Rectal smooth muscle tissue (tissue), 1 donor: Measurements from ENCODE around the gene RBKS.
"Not testable (repeated sequence)": the region's sequence is repeated elsewhere in the genome, so short reads cannot be mapped to it uniquely, and the experiment has no call there.

Experiments used
- H3K27ac ChIP-seq: one replicate; pipeline ENCODE4 v1.7.0; 2013; ENCODE audit warnings: low read depth, low read length, inconsistent platforms
- H3K27me3 ChIP-seq: one replicate; pipeline ENCODE4 v1.7.0; 2013; ENCODE audit warnings: low read length; ENCODE audit not compliant: control insufficient read depth, insufficient read depth
- H3K36me3 ChIP-seq: one replicate; pipeline ENCODE4 v1.7.0; 2013; ENCODE audit warnings: low read length; ENCODE audit not compliant: control insufficient read depth, insufficient read depth
- H3K4me1 ChIP-seq: one replicate; pipeline ENCODE4 v1.7.0; 2013; ENCODE audit warnings: low read length; ENCODE audit not compliant: control insufficient read depth, insufficient read depth
- H3K4me3 ChIP-seq: one replicate; pipeline ENCODE4 v1.7.0; 2013; ENCODE audit warnings: low read length
- H3K9ac ChIP-seq: one replicate; pipeline ENCODE4 v1.7.0; 2013; ENCODE audit warnings: low read length

Gene RBKS

DNA sequence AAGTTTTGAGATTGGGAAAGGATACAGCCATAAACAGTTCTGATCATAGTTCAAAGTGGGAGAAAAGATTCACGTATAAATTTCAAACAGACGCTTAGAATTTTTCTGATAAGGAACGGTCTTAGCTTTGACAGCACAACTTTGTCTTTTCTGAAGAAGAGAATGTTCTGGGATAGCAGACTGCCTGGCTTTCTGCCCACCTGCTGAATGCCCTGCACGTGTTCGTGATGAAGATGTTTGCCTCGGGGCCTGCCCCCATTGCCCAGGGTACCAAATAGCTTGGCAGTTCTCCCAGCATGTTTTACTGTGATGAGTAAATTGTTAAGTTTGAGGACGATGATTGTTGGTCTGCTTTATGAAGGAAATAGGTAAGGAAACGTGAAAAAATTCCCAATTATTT lies 114.1 kb downstream of the RBKS start:
- Histone ChIP-seq H3K36me3 (no peaks in the 10 kb centered on the region), H3K9ac (no peak overlapping the region), H3K27ac (peak overlapping the region; percentile 64), H3K4me3 (no peak overlapping the region), H3K27me3 (no peaks in the 10 kb centered on the region), H3K4me1 (peaks cover 43% of the 10 kb centered on the region)

DNA sequence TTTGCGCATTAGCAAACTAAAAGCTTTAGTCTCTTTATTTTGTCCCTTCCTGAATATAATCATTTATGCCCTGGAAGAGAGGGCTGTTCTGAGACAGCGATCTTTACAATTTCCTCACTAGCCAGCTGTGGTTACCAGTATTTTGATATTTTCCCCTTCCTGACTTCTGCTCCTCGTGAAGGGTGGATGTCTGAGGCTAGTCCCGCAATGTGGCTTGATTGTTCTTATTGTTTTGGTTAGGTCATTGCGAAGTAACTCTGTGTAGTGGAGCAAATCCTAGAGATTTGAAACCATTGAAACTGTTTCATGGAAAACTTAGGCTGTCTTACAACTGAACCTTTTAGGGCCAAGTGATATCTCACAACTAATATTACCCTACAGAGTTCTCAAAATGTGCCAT lies 116.2 kb downstream of the RBKS start:
- Histone ChIP-seq H3K4me3 (no peak overlapping the region), H3K9ac (no peak overlapping the region), H3K4me1 (peaks cover 32% of the 10 kb centered on the region), H3K36me3 (no peaks in the 10 kb centered on the region), H3K27me3 (no peaks in the 10 kb centered on the region), H3K27ac (peak overlapping the region; percentile 22)

DNA sequence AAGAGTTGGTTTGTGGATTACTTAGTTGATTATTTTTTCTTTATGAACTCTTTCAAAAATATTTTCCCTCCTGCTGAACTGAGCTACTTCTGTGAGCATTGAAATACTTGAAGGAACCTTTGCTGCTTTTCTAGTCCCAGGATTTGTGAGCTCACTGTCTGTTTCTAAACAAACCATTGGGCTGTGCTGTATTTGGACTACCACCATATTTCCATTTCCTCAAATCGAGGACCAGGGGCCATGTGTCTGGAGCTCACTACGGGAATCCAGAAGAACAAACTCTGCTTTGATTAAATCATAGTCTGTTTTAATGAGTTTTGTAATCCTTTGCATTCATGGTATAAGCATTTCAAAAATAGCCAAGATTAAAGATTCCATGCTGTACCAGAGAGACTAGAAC lies 117.4 kb downstream of the RBKS start:
- Histone ChIP-seq H3K36me3 (no peaks in the 10 kb centered on the region), H3K27me3 (no peaks in the 10 kb centered on the region), H3K4me3 (peak overlapping the region; percentile 37), H3K4me1 (peaks cover 28% of the 10 kb centered on the region), H3K9ac (no peak overlapping the region), H3K27ac (peak overlapping the region; percentile 94)

DNA sequence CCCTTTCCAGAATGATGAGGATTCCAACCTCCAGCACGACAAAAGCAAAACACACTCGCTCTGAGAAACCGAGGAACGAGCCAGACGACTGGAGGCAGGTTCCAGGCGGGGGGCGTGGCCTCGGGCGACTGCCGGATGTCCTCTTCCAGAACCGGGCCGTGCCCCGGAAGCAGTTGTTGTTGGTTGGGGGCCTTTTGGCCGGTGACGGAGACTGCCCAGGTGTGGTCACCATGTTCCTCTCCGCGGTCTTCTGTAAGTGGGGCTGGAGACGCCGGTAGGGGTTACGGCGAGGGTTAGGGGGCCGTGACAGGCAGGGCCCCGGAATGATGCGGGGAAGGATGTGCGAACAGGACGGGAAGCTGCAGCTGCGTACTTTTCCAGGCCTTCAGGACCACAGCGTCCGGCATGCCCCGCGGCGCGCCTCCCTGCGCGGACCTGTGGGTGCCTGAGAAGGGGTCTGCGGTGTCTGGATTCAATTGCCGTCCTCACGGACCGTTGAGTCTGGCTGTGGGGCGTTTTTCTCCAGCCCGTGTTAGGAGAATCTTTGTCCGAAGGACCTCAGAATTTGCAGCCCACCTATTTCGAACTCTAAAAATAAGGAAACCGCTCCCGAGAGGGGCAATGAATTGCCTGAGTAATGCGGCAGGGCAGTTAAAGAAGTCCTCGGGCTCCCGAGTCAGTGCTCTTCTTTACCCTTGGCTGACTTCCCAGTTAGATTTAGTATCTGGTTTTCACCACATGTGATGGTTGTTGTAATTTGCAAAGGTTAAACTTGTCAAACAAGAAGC lies 118.4 kb downstream of the RBKS start, which contains the start of gene MRPL33:
MRPL33 (plus strand) TSS at position 172 of the 788 bp plus-strand sequence; CDS start at position 231, 59 bp downstream.
- Histone ChIP-seq H3K36me3 (no peaks in the 10 kb centered on the region), H3K27me3 (no peaks in the 10 kb centered on the region), H3K4me1 (peaks cover 27% of the 10 kb centered on the region), H3K27ac (peak within 1 kb of the TSS; percentile 94), H3K4me3 (peak within 1 kb of the TSS; percentile 94), H3K9ac (peak within 1 kb of the TSS; percentile 76)

DNA sequence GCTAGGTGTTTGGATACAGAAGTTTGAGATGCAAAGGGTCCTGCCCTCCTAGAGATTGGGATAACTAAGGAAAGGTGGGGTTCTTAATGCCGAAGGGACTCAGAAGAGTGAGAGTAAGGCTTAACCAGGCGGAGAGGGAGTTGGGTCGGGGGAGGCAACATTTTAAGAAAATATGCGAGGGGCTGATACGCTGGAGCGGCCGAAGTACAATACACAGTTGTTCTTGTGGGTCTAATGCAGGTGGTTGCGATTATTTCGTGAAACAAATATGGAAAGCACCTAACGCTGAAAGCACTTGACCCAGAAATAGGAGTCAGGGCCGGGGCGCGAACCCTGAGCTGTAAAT lies 119.0 kb downstream of the RBKS start:
- H3K27ac ChIP-seq = peak overlapping the region; percentile 94
- peak overlapping the region; percentile 94 for H3K4me3 ChIP-seq
- peaks cover 22% of the 10 kb centered on the region for H3K4me1 ChIP-seq
- H3K9ac ChIP-seq = peak overlapping the region; percentile 16
- H3K36me3 ChIP-seq = no peaks in the 10 kb centered on the region
- H3K27me3 ChIP-seq = no peaks in the 10 kb centered on the region

DNA sequence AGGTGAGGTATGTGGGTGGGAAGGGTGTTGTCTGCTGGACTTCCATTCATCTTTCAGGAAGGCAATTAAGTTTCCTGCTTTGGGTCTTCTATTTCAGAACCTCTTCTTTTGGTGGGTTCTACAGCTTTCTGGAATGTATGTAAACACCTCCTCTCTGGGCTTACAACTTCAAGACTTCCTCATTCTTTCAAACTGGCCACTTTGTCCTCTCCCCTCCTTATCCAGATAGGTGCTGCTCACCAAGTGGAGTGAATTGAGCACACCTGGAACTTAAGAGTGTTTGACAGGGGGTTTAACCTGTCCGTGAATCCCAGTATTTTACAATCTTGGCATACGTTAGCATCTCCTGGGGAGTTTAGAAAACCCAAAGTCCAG lies 123.9 kb downstream of the RBKS start:
- H3K27ac ChIP-seq = no peak overlapping the region
- peak overlapping the region; percentile 56 for H3K4me3 ChIP-seq
- peaks cover 2% of the 10 kb centered on the region for H3K4me1 ChIP-seq
- no peaks in the 10 kb centered on the region for H3K27me3 ChIP-seq
- H3K36me3 ChIP-seq = no peaks in the 10 kb centered on the region
- no peak overlapping the region for H3K9ac ChIP-seq

DNA sequence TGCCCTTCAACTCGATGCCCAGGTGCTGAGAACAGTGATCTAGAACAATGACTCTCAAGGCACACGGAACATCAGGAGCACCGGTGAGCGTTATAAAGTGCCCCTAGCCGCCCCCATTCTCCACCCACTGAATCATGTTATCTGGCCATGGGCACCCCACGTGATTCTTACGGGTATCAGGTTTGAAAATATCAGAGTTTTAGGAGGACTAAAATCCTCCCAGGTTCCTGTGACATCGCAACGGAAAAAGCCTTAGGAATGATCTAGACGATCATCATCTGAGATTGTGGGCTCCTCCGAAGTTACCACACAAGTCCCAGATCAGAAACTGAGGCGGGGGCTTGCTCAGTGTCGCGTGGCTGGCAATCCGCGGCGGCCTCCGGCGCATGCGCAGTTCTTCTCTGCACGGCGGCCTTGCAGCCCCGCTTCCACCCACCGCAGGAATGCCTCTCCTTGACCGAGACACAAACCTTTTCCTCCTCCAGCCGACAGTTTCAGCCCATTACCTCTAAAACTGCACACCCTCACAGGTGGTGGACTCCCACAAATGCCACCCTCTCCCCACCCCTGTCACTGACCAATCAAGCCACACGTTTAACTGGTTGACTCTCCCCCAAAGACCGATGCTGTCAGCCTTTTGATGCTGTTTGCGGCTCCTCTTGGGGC lies 124.4 kb downstream of the RBKS start:
- Histone ChIP-seq H3K9ac (no peak overlapping the region), H3K27ac (no peak overlapping the region), H3K36me3 (no peaks in the 10 kb centered on the region), H3K4me1 (no peaks in the 10 kb centered on the region), H3K4me3 (peak overlapping the region; percentile 56), H3K27me3 (no peaks in the 10 kb centered on the region)

DNA sequence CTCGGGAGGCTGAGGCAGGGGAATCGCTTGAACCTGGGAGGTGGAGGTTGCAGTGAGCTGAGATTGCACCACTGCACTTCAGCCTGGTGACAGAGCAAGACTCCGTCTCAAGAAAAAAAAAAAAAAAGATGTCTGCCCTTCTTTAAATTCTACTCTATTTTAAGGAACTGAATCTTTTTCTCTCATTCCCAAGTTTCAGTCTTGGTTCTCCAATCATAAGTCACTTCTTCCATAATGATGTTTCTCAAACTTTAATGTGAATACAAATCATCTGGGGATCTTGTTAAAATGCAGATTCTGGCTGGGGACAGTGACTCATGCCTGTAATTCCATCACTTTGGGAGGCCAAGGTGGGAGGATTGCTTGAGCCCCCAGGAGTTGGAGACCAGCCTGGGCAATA lies 125.7 kb downstream of the RBKS start:
- not testable (repeated sequence) for H3K27me3 ChIP-seq, H3K4me3 ChIP-seq, H3K9ac ChIP-seq, H3K4me1 ChIP-seq, H3K36me3 ChIP-seq, H3K27ac ChIP-seq

DNA sequence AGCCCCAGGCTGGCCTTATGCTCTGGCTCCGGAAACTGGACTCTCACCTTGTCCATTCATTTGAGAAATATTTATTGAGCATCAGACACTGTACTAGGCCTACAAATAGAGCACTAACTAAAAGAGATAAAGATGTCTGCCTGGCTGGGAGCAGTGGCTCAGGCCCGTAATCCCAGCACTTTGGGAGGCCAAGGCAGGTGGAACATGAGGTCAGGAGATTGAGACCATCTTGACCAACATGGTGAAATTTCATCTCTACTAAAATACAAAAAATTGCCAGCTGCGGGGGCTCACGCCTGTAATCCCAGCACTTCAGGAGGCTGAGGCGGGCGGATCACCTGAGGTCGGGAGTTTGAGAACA lies 126.3 kb downstream of the RBKS start:
- Histone ChIP-seq H3K36me3 (no peaks in the 10 kb centered on the region), H3K27ac (no peak overlapping the region), H3K4me3 (no peak overlapping the region), H3K27me3 (no peaks in the 10 kb centered on the region), H3K9ac (no peak overlapping the region), H3K4me1 (no peaks in the 10 kb centered on the region)

DNA sequence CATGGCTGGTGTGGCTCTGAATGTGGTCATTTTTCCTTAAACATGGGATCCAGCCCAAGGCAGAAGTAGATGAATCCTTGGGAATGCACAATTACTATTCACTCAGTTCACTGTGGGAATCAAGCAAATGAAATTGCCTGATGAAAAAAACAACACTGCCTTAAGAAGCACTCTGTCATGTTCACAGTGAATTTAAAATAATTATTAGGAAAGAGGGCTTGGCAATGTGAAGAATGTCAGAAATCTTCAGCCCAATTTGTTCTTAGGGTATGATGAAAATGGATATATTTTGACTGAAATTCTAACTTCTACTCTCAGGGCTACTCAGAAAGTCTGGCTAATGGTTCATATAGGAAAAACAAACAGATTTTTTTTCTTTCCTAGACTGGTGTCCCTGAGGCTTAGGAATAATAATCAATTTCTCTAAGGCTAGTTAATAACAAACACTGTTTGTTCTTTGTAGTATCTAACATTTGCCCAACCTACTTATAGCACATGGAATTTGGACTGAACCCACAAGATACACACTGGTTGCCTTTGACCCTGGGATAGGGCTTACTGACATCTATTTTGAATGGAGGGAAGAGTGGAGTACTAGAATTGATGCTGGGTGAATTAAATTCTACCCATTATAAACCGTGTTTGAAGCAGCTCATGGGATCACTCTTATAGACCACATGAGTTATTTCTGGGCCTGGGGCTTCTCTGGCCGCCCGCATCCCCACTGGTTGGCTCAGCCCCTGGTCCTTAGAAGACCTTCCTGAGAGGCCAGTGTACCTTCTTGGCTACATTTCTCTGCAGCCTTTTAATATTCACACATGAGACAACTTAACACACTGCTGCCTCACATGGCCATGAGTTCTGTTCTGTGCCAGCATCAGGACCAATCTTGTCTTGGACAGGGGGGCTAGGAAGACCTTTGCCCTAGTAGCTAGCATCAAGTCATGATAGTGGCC lies 127.0 kb downstream of the RBKS start:
- Histone ChIP-seq H3K36me3 (no peaks in the 10 kb centered on the region), H3K27ac (no peak overlapping the region), H3K9ac (no peak overlapping the region), H3K27me3 (no peaks in the 10 kb centered on the region), H3K4me1 (no peaks in the 10 kb centered on the region), H3K4me3 (no peak overlapping the region)

DNA sequence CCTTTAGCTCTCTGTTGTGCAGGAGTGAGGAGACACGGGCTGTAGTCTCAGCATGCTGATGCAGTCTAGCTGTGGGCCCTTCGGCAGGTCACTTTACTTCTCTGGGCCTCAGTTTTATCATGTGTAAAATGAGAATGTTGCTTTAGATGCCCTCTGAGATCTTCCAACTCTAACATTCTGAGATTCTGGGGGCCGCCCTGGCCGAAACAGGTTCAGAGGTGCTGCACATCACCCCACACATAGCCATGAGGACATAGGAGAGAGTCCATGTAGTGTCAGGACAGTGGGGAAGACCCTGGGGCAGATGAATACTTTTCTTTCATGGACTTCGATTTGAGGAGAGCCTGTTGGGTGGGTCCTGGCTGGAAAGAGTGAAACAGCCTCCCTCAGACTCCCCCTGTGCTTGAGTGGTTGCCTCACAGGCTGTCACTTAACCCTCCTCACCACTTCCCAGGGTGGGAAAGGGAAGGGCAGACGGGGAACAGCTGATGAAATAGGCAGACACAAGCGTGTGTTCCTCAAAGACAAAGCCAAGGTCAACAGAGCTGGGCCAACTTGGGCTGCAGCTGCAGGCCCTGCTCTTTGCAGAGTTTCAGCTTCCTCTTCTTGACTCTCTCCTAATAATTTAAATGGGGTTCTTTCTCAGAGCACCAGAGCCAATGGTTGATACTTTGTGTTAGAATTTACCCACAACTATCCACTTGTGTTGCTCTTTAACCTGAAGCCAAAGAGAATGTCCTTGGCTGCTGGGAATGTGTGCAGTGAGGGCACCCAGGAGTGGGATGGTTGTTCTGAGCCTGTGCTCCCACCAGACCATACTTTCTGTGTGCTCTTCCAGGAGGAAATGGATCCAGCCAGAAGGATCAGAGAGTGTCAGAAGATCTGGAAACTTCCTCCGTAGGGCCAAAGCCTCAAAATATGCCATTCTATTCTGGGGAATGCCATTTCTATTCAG lies 133.4 kb downstream of the RBKS start:
- H3K9ac ChIP-seq = no peak overlapping the region
- no peaks in the 10 kb centered on the region for H3K36me3 ChIP-seq
- no peaks in the 10 kb centered on the region for H3K27me3 ChIP-seq
- H3K4me1 ChIP-seq = no peaks in the 10 kb centered on the region
- H3K27ac ChIP-seq = no peak overlapping the region
- H3K4me3 ChIP-seq = no peak overlapping the region
